Testis (tissue), 2 donors: ENCODE results near the gene SLC9A4.

Experiments
- POLR2A ChIP-seq: fragments of 450-650 bp; IDR thresholded peaks from one replicate; pipeline ENCODE4 v1.6.1; 2017; ENCODE audit warnings: antibody characterized with exemption, mild to moderate bottlenecking, moderate library complexity
- TF ChIP-seq, protein P1 (sequence below), 3 experiments: fragments of 450-650 bp in 2 of 3; fragments of 200-600 bp in 1 of 3; sonication (generic) in 1 of 3; IDR thresholded peaks; one replicate each; pipeline ENCODE4 v1.5.1; 2016 to 2019; ENCODE audit warnings: antibody characterized with exemption in 3 of 3, mild to moderate bottlenecking in 2 of 3, moderate library complexity in 1 of 3

DNA sequence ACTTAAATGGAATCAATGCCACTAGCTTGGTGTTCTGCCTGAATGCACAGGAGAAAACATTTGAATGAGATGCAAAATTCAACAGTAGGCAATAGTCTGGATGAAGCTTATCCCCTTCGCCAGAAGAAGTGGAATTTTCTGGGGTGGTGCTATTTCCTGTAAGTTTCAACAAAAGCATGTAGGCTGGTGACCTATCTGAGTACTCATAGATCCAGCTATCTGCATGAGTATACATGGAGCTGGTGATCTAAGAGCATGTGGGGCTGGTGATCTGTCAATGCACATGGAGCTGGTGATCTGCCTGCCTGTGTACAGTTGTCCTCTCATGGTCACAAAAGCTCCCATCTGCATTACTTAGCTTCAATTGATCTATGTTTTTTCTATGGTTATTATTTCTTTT, 71.2 kb downstream of the SLC9A4 start:
- TF ChIP-seq, protein P1, sequence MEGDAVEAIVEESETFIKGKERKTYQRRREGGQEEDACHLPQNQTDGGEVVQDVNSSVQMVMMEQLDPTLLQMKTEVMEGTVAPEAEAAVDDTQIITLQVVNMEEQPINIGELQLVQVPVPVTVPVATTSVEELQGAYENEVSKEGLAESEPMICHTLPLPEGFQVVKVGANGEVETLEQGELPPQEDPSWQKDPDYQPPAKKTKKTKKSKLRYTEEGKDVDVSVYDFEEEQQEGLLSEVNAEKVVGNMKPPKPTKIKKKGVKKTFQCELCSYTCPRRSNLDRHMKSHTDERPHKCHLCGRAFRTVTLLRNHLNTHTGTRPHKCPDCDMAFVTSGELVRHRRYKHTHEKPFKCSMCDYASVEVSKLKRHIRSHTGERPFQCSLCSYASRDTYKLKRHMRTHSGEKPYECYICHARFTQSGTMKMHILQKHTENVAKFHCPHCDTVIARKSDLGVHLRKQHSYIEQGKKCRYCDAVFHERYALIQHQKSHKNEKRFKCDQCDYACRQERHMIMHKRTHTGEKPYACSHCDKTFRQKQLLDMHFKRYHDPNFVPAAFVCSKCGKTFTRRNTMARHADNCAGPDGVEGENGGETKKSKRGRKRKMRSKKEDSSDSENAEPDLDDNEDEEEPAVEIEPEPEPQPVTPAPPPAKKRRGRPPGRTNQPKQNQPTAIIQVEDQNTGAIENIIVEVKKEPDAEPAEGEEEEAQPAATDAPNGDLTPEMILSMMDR (IDR thresholded peaks at IDR 0.05): no peak
- no peak for TF ChIP-seq POLR2A
